A549 (cell line): Measurements from ENCODE around the gene LIMK2. TPM values are rescaled to one million over a fixed set of nuclear protein-coding genes. Genes with fewer than 3 reads are reported as not detected.

Source experiments
- ATAC-seq, 2 experiments: fragments of 200-7000 bp in 1 of 2; fragments of >200 bp in 1 of 2; cut with Nextera tagmentation in 1 of 2; cut with Tn5 transposase in 1 of 2; 3 replicates each; pipeline versions ENCODE4 v1.8.0 to v1.9.1; 2018 to 2020; ENCODE audit warnings: mild to moderate bottlenecking in 1 of 2, moderate library complexity in 1 of 2
- CTCF ChIA-PET: fragments of 300-600 bp; sonication (Branson Sonifier 250); formaldehyde crosslinking; extraction: SDS; loops from one replicate; lab custom pipeline; 2021; ENCODE audit warnings: antibody characterized with exemption, inconsistent platforms; lab: Yijun Ruan, JAX
- POLR2A ChIA-PET: fragments of 350-600 bp; formaldehyde crosslinking; extraction: SDS; loops from one replicate; lab custom pipeline; 2021; ENCODE audit warnings: antibody characterized with exemption, inconsistent platforms; lab: Yijun Ruan, JAX
- DNase-seq, 2 experiments: peaks; one replicate each; pipeline versions ENCODE4 v3.0.0 to v3.0.0-alpha.2; 2011 to 2016; ENCODE audit warnings: low read depth in 1 of 2, low spot score in 1 of 2
- FAIRE-seq: peaks from 2 replicates; lab custom pipeline; 2011; peaks lifted over from hg19 to GRCh38; lab: Jason Lieb, UNC
- H3K27ac ChIP-seq, 2 experiments: fragments of >200 bp; sonication (Bioruptor Twin); formaldehyde crosslinking; 3 replicates each; pipeline ENCODE4 v1.5.1; 2016 to 2017
- H3K4me1 ChIP-seq: fragments of >200 bp; sonication (Bioruptor Twin); formaldehyde crosslinking; 3 replicates; pipeline ENCODE4 v1.6.1; 2016
- H3K4me2 ChIP-seq: fragments of >200 bp; sonication (Bioruptor Twin); formaldehyde crosslinking; 3 replicates; pipeline ENCODE4 v1.6.1; 2016
- H3K4me3 ChIP-seq: fragments of >200 bp; sonication (Bioruptor Twin); formaldehyde crosslinking; 3 replicates; pipeline ENCODE4 v1.5.1; 2016
- H3K9me3 ChIP-seq: fragments of >200 bp; sonication (Bioruptor Twin); formaldehyde crosslinking; 3 replicates; pipeline ENCODE4 v1.6.1; 2016
- CBX2 ChIP-seq: fragments of 200-600 bp; sonication (generic); IDR thresholded peaks from 2 replicates; pipeline ENCODE4 v1.6.1; 2016; ENCODE audit warnings: low read depth, mild to moderate bottlenecking, borderline replicate concordance
- CBX8 ChIP-seq: fragments of 200-600 bp; sonication (generic); IDR thresholded peaks from 2 replicates; pipeline ENCODE4 v1.6.1; 2016
- CHD2 ChIP-seq: fragments of 150-350 bp; IDR thresholded peaks from 2 replicates; pipeline ENCODE4 v1.6.1; 2014; ENCODE audit warnings: low read length; ENCODE audit not compliant: partially characterized antibody
- EP300 ChIP-seq, 2 experiments: fragments of >200 bp; sonication (Bioruptor Twin); formaldehyde crosslinking; IDR thresholded peaks; 2 replicates in 1 of 2; 3 replicates in 1 of 2; pipeline ENCODE4 v1.6.1; 2016 to 2017
- ESRRA ChIP-seq: fragments of 150-350 bp; IDR thresholded peaks from 2 replicates; pipeline ENCODE4 v1.6.1; 2014; ENCODE audit warnings: mild to moderate bottlenecking, low read length, borderline replicate concordance
- FOSL2 ChIP-seq, 2 experiments: fragments of 450-650 bp in 1 of 2; fragments of >200 bp in 1 of 2; sonication (Bioruptor Twin) in 1 of 2; formaldehyde crosslinking; IDR thresholded peaks; 2 replicates each; pipeline versions ENCODE4 v1.5.0 to v1.6.1; 2016 to 2020; ENCODE audit warnings: mild to moderate bottlenecking in 1 of 2, moderate library complexity in 1 of 2
- GATA3 ChIP-seq: IDR thresholded peaks from 2 replicates; pipeline ENCODE4 v1.6.1; 2012; ENCODE audit warnings: borderline replicate concordance
- HEYL ChIP-seq: fragments of 250-450 bp; sonication (Bioruptor Pico); IDR thresholded peaks from 2 replicates; pipeline ENCODE4 v1.8.0; 2021; ENCODE audit warnings: mild to moderate bottlenecking, moderate library complexity
- HOXA7 ChIP-seq: fragments of 250-450 bp; sonication (Bioruptor Pico); IDR thresholded peaks from 2 replicates; pipeline ENCODE4 v1.5.0; 2020; ENCODE audit warnings: mild to moderate bottlenecking, moderate library complexity
- HOXB5 ChIP-seq: fragments of 250-450 bp; sonication (Bioruptor Pico); IDR thresholded peaks from 2 replicates; pipeline ENCODE4 v1.5.0; 2020; ENCODE audit warnings: mild to moderate bottlenecking, moderate library complexity
- MAFK ChIP-seq: fragments of 450-650 bp; IDR thresholded peaks from 2 replicates; pipeline ENCODE4 v1.6.1; 2014; ENCODE audit not compliant: partially characterized antibody
- NPAS2 ChIP-seq: fragments of 250-450 bp; sonication (Bioruptor Pico); IDR thresholded peaks from 2 replicates; pipeline ENCODE4 v1.8.0; 2022; ENCODE audit warnings: mild to moderate bottlenecking, moderate library complexity, borderline replicate concordance
- NR3C1 ChIP-seq: fragments of >200 bp; sonication (Bioruptor Twin); formaldehyde crosslinking; IDR thresholded peaks from 3 replicates; pipeline ENCODE4 v1.6.1; 2017
- SREBF2 ChIP-seq: fragments of 450-650 bp; IDR thresholded peaks from 2 replicates; pipeline ENCODE4 v1.6.1; 2014; ENCODE audit warnings: mild to moderate bottlenecking, moderate library complexity
- TFCP2L1 ChIP-seq: fragments of 250-450 bp; sonication (Bioruptor Pico); IDR thresholded peaks from 2 replicates; pipeline ENCODE4 v1.5.0; 2021; ENCODE audit warnings: mild to moderate bottlenecking
- WGBS: methylation state at CpG from one replicate; pipeline ENCODE4 v1.1.6; 2017; ENCODE audit errors: missing lambda C conversion rate; 5-methylcytosine and 5-hydroxymethylcytosine counted together
- polyA plus RNA-seq, 4 experiments: library from polyadenylated mRNA; depleted of rRNA in 3 of 4; stranded (reverse); fragments of >200 nt; fragmentation: RNase III in 1 of 4; extraction: RNeasy Plus Mini Kit Qiagen cat#74134 plus additional on column Dnase treatment in 1 of 4; gene quantifications; 2 replicates in 3 of 4; 3 replicates in 1 of 4; pipeline ENCODE4 v1.2.3, GENCODE V29; 2011 to 2017
- TF ChIP-seq, protein P1 (sequence below): fragments of >200 bp; sonication (Bioruptor Twin); formaldehyde crosslinking; IDR thresholded peaks from 3 replicates; pipeline ENCODE4 v1.5.1; 2016
- TF ChIP-seq, protein P2 (sequence below): fragments of 250-450 bp; sonication (Bioruptor Pico); IDR thresholded peaks from 2 replicates; pipeline ENCODE4 v1.5.0; 2021; ENCODE audit warnings: mild to moderate bottlenecking, moderate library complexity, borderline replicate concordance
- TF ChIP-seq, protein P3 (sequence below): fragments of 200-600 bp; sonication (generic); IDR thresholded peaks from 2 replicates; pipeline ENCODE4 v1.6.1; 2016; ENCODE audit warnings: antibody characterized with exemption, mild to moderate bottlenecking, moderate library complexity
- TF ChIP-seq, protein P4 (sequence below): fragments of >200 bp; sonication (Bioruptor Twin); formaldehyde crosslinking; IDR thresholded peaks from 3 replicates; pipeline ENCODE4 v1.6.1; 2016

LIMK2 gene
- polyA plus RNA-seq, 2 of the 4 experiments (the other 2 are of a cell fraction), result 3.1 to 6.9 TPM

DNA sequence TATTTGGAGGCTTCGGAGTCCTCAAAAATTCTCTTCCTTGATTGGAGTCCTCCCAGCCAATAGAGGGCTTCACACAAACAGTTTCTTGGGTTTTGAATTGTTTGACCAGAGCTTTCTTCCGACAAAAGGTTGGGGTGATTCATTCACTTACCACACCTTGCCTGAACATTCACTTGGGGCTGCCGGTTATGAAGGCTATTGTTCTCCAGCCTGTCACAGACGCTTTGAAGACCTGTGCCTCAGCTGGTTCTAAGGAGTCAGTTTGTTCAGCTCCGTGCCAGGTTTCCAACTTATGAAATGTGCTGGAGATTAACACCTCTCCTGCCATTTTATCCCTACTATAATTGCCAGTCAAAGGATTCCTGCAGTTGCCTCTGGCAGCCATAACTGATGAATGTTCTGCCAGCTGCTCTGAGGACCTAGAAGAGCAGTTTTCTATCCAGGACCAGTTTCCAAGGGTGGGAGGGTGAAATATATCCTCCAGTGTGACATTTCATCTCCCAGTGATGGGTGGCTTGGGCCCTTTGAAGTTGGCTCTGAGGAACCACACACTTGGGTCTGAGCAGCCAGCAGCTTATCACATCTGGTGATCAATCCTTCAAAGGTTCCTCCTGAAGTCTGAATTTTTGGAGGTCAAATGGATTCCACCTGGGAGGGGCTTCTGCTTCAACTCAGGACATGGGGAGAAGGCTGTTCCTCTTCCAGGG lies 31.4 kb downstream of the LIMK2 start:
- FAIRE-seq (no peak), ATAC-seq (peak; percentile 30 to 53; a peak in 4 of 6 replicates), DNase-seq (peak in 1 of 2 experiments; percentile 55)
- peaks cover 53% of the 10 kb centered on the region for H3K4me1 ChIP-seq
- no peaks in the 10 kb centered on the region for H3K9me3 ChIP-seq
- H3K4me2 ChIP-seq, result peak overlapping the region; percentile 65
- POLR2A ChIA-PET, result interaction anchor here (0.7 to 1.3 kb wide), 4 partner anchors 11 to 1124 kb away, joined by 3 to 4 read pairs (median 3); partner anchors contain the start of genes LIMK2 and PIK3IP1
- CTCF ChIA-PET, result interaction anchor here (2.4 to 4.7 kb wide), 4 partner anchors 13 to 32 kb away, joined by 14 to 26 read pairs (median 22); partner anchors contain the start of gene LIMK2
- TF ChIP-seq, protein P1, sequence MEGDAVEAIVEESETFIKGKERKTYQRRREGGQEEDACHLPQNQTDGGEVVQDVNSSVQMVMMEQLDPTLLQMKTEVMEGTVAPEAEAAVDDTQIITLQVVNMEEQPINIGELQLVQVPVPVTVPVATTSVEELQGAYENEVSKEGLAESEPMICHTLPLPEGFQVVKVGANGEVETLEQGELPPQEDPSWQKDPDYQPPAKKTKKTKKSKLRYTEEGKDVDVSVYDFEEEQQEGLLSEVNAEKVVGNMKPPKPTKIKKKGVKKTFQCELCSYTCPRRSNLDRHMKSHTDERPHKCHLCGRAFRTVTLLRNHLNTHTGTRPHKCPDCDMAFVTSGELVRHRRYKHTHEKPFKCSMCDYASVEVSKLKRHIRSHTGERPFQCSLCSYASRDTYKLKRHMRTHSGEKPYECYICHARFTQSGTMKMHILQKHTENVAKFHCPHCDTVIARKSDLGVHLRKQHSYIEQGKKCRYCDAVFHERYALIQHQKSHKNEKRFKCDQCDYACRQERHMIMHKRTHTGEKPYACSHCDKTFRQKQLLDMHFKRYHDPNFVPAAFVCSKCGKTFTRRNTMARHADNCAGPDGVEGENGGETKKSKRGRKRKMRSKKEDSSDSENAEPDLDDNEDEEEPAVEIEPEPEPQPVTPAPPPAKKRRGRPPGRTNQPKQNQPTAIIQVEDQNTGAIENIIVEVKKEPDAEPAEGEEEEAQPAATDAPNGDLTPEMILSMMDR, result no peak; the same call in 2 of the 3 replicates
- TF ChIP-seq MAFK (no peak), ESRRA (no peak), CBX2 (no peak), HOXA7 (CRISPR knock-in tag) (no peak), FOSL2 (IDR thresholded peaks at IDR 0.05) (no peak), FOSL2 (CRISPR knock-in tag; IDR thresholded peaks at IDR 0.05) (0 out of 2 replicates have a peak, but pooled peaks have one; percentile 9), GATA3 (no peak), CHD2 (no peak)
- TF ChIP-seq, protein P2, sequence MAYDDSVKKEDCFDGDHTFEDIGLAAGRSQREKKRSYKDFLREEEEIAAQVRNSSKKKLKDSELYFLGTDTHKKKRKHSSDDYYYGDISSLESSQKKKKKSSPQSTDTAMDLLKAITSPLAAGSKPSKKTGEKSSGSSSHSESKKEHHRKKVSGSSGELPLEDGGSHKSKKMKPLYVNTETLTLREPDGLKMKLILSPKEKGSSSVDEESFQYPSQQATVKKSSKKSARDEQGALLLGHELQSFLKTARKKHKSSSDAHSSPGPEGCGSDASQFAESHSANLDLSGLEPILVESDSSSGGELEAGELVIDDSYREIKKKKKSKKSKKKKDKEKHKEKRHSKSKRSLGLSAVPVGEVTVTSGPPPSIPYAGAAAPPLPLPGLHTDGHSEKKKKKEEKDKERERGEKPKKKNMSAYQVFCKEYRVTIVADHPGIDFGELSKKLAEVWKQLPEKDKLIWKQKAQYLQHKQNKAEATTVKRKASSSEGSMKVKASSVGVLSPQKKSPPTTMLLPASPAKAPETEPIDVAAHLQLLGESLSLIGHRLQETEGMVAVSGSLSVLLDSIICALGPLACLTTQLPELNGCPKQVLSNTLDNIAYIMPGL (CRISPR knock-in tag), result no peak
- 0 out of 3 replicates have a peak overlapping the region, but pooled peaks have one; percentile 8 for H3K4me3 ChIP-seq
- peak overlapping the region; percentile 83 to 85 for H3K27ac ChIP-seq
- 65% methylated on average over 4 of the region's 5 CpGs for WGBS

- 20% methylated on average over 9 of the region's 9 CpGs for WGBS
- CTCF ChIA-PET, result interaction anchor here (0.5 to 4.7 kb wide), 5 partner anchors 14 to 304 kb away, joined by 3 to 26 read pairs (median 14); partner anchors contain the start of gene LIMK2
- Histone ChIP-seq H3K9me3 (no peaks in the 10 kb centered on the region), H3K27ac (peak overlapping the region; percentile 83 to 85), H3K4me2 (peak overlapping the region; percentile 65), H3K4me3 (no peak overlapping the region), H3K4me1 (peaks cover 53% of the 10 kb centered on the region)
- POLR2A ChIA-PET, result interaction anchor here (0.8 to 1.3 kb wide), 2 partner anchors 48 to 1125 kb away, joined by 3 to 4 read pairs; partner anchors contain the start of gene PIK3IP1
- ATAC-seq, result peak; percentile 79 to 91
- DNase-seq, result peak; percentile 51 to 63
- no peak for TF ChIP-seq FOSL2 (IDR thresholded peaks at IDR 0.05)
- TF ChIP-seq FOSL2 (CRISPR knock-in tag; IDR thresholded peaks at IDR 0.05), result peak; percentile 28; the same call in 1 of the 2 replicates
- no peak for TF ChIP-seq HOXA7 (CRISPR knock-in tag)
- TF ChIP-seq NPAS2 (CRISPR knock-in tag), result no peak
- FAIRE-seq, result no peak
These were observed 32.2 kb downstream of the LIMK2 start for GRCh38 chr22:31244046-31244942.

DNA sequence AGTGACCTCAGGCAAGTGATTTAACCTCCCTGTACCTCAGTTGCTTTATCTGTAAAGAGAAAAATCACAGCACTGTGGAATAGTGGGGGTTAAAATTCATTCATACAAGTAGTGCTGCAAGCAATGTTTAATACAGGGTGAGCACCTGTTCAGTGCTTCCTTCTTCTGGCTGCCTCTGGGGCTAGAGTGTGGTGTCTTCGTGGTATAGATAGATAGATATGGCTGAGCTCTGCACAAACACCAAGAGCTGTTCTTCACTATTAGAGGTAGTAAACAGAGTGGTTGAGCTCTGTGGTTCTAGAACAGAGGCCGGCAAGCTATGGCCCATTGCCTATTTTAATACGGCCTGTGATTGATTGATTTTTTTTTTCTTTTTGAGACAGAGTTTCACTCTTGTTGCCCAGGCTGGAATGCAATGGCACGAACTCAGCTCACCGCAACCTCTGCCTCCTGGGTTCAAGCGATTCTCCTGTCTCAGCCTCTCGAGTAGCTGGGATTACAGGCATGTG lies 32.9 kb downstream of the LIMK2 start:
- Histone ChIP-seq H3K4me1 (peaks cover 53% of the 10 kb centered on the region), H3K27ac (peak overlapping the region; percentile 83 to 85; a peak in 5 of 6 replicates), H3K4me3 (no peak overlapping the region), H3K4me2 (peak overlapping the region; percentile 65), H3K9me3 (no peaks in the 10 kb centered on the region)
- ChIA-PET CTCF (interaction anchor here (0.5 to 4.7 kb wide), 5 partner anchors 14 to 305 kb away, joined by 3 to 26 read pairs (median 14); partner anchors contain the start of gene LIMK2), POLR2A (no interaction called here)
- ATAC-seq (no peak), FAIRE-seq (no peak), DNase-seq (no peak)
- 98% methylated on average over 7 of the region's 7 CpGs for WGBS
- TF ChIP-seq, protein P3, sequence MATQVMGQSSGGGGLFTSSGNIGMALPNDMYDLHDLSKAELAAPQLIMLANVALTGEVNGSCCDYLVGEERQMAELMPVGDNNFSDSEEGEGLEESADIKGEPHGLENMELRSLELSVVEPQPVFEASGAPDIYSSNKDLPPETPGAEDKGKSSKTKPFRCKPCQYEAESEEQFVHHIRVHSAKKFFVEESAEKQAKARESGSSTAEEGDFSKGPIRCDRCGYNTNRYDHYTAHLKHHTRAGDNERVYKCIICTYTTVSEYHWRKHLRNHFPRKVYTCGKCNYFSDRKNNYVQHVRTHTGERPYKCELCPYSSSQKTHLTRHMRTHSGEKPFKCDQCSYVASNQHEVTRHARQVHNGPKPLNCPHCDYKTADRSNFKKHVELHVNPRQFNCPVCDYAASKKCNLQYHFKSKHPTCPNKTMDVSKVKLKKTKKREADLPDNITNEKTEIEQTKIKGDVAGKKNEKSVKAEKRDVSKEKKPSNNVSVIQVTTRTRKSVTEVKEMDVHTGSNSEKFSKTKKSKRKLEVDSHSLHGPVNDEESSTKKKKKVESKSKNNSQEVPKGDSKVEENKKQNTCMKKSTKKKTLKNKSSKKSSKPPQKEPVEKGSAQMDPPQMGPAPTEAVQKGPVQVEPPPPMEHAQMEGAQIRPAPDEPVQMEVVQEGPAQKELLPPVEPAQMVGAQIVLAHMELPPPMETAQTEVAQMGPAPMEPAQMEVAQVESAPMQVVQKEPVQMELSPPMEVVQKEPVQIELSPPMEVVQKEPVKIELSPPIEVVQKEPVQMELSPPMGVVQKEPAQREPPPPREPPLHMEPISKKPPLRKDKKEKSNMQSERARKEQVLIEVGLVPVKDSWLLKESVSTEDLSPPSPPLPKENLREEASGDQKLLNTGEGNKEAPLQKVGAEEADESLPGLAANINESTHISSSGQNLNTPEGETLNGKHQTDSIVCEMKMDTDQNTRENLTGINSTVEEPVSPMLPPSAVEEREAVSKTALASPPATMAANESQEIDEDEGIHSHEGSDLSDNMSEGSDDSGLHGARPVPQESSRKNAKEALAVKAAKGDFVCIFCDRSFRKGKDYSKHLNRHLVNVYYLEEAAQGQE, result no peak
- no peak for TF ChIP-seq CBX8
- TF ChIP-seq NR3C1, result no peak
- TF ChIP-seq TFCP2L1, result no peak
- no peak for TF ChIP-seq SREBF2
- no peak for TF ChIP-seq HOXB5 (CRISPR knock-in tag)
- TF ChIP-seq, protein P4, sequence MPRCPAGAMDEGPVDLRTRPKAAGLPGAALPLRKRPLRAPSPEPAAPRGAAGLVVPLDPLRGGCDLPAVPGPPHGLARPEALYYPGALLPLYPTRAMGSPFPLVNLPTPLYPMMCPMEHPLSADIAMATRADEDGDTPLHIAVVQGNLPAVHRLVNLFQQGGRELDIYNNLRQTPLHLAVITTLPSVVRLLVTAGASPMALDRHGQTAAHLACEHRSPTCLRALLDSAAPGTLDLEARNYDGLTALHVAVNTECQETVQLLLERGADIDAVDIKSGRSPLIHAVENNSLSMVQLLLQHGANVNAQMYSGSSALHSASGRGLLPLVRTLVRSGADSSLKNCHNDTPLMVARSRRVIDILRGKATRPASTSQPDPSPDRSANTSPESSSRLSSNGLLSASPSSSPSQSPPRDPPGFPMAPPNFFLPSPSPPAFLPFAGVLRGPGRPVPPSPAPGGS, result no peak
- no peak for TF ChIP-seq CBX2
- TF ChIP-seq EP300 (IDR thresholded peaks at IDR 0.05), result no peak
- TF ChIP-seq HEYL (CRISPR knock-in tag), result no peak
